NT2/D1 (cell line): Measurements from ENCODE around the gene ST6GAL2.

ENCODE experiments used
- DNase-seq: peaks from one replicate; pipeline ENCODE4 v3.0.0-alpha.2; 2011; ENCODE audit warnings: low read depth, low spot score
- H3K27me3 ChIP-seq: 2 replicates; pipeline ENCODE4 v1.6.0; 2011; ENCODE audit warnings: mild to moderate bottlenecking; ENCODE audit not compliant: insufficient read length, insufficient read depth
- H3K36me3 ChIP-seq: 2 replicates; pipeline ENCODE4 v1.6.1; 2011; ENCODE audit warnings: mild to moderate bottlenecking, low read length, mixed read lengths; ENCODE audit not compliant: insufficient read depth, insufficient read length
- H3K4me1 ChIP-seq: 2 replicates; pipeline ENCODE4 v1.5.1; 2011; ENCODE audit not compliant: insufficient read depth, insufficient read length
- H3K4me3 ChIP-seq: 2 replicates; pipeline ENCODE4 v1.5.1; 2011; ENCODE audit warnings: low read depth; ENCODE audit not compliant: insufficient read length
- H3K9ac ChIP-seq: 2 replicates; pipeline ENCODE4 v1.6.0; 2011; ENCODE audit warnings: low read depth; ENCODE audit not compliant: insufficient read length
- H3K9me3 ChIP-seq: 2 replicates; pipeline ENCODE4 v1.5.1; 2011; ENCODE audit warnings: mild to moderate bottlenecking, low read length; ENCODE audit not compliant: insufficient read depth
- SUZ12 ChIP-seq: IDR thresholded peaks from 2 replicates; pipeline ENCODE4 v1.6.1; 2011; ENCODE audit not compliant: insufficient read length, insufficient read depth; ENCODE audit errors: extremely low read depth
- YY1 ChIP-seq: IDR thresholded peaks from 2 replicates; pipeline ENCODE4 v1.6.1; 2011; ENCODE audit not compliant: insufficient read length, insufficient read depth
- ZNF274 ChIP-seq: IDR thresholded peaks from 2 replicates; pipeline ENCODE4 v1.6.1; 2011; ENCODE audit warnings: mild to moderate bottlenecking, low read depth, low read length

Gene ST6GAL2

GRCh38 chr2:106839849-106840595 is 45.9 kb downstream of the ST6GAL2 start:
- H3K36me3 ChIP-seq: no peaks in the 10 kb centered on the region
- H3K4me1 ChIP-seq: no peaks in the 10 kb centered on the region
- DNase-seq: peak; percentile 54
- H3K27me3 ChIP-seq: no peaks in the 10 kb centered on the region
- H3K9ac ChIP-seq: no peak overlapping the region
- H3K4me3 ChIP-seq: no peak overlapping the region
- TF ChIP-seq SUZ12 (no peak), ZNF274 (no peak), YY1 (no peak)
- H3K9me3 ChIP-seq: no peaks in the 10 kb centered on the region

- no peak for TF ChIP-seq YY1
- TF ChIP-seq ZNF274: no peak
- TF ChIP-seq SUZ12: no peak
- no peaks in the 10 kb centered on the region for H3K36me3 ChIP-seq
- no peak overlapping the region for H3K4me3 ChIP-seq
Observed at GRCh38 chr2:106833256-106833655, 52.7 kb downstream of the ST6GAL2 start.

GRCh38 chr2:106831816-106832569 is 54.0 kb downstream of the ST6GAL2 start:
- no peaks in the 10 kb centered on the region for H3K9me3 ChIP-seq
- no peaks in the 10 kb centered on the region for H3K27me3 ChIP-seq
- no peak for DNase-seq
- H3K36me3 ChIP-seq: no peaks in the 10 kb centered on the region
- no peak overlapping the region for H3K9ac ChIP-seq
- no peak for TF ChIP-seq YY1
- no peak for TF ChIP-seq SUZ12
- no peak for TF ChIP-seq ZNF274
- H3K4me3 ChIP-seq: no peak overlapping the region
- H3K4me1 ChIP-seq: peaks cover 4% of the 10 kb centered on the region

More at GRCh38 chr2:106833256-106833655, 52.7 kb downstream of the ST6GAL2 start:
- no peak overlapping the region for H3K9ac ChIP-seq
- no peak for DNase-seq
- no peaks in the 10 kb centered on the region for H3K27me3 ChIP-seq
- peaks cover 4% of the 10 kb centered on the region for H3K4me1 ChIP-seq
- no peaks in the 10 kb centered on the region for H3K9me3 ChIP-seq

GRCh38 chr2:106831241-106831640 is 54.7 kb downstream of the ST6GAL2 start:
- H3K4me3 ChIP-seq: no peak overlapping the region
- no peak for DNase-seq
- TF ChIP-seq YY1 (no peak), SUZ12 (no peak), ZNF274 (no peak)
- no peaks in the 10 kb centered on the region for H3K9me3 ChIP-seq
- no peaks in the 10 kb centered on the region for H3K27me3 ChIP-seq
- no peaks in the 10 kb centered on the region for H3K36me3 ChIP-seq
- no peak overlapping the region for H3K9ac ChIP-seq
- H3K4me1 ChIP-seq: peaks cover 4% of the 10 kb centered on the region

GRCh38 chr2:106830191-106830590 is 55.8 kb downstream of the ST6GAL2 start:
- no peak for TF ChIP-seq ZNF274
- no peak for TF ChIP-seq SUZ12
- TF ChIP-seq YY1: no peak
- no peak for DNase-seq

GRCh38 chr2:106828119-106828518 is 57.8 kb downstream of the ST6GAL2 start:
- TF ChIP-seq SUZ12: no peak
- TF ChIP-seq YY1: no peak
- no peak for TF ChIP-seq ZNF274
- Histone ChIP-seq H3K9ac (no peak overlapping the region), H3K27me3 (no peaks in the 10 kb centered on the region), H3K4me1 (no peaks in the 10 kb centered on the region), H3K36me3 (no peaks in the 10 kb centered on the region), H3K9me3 (peaks cover 13% of the 10 kb centered on the region; the same call in 1 of the 2 replicates), H3K4me3 (no peak overlapping the region)
- DNase-seq: no peak

More at GRCh38 chr2:106830191-106830590, 55.8 kb downstream of the ST6GAL2 start:
- H3K9me3 ChIP-seq: peaks cover 7% of the 10 kb centered on the region; the same call in 1 of the 2 replicates
- H3K4me1 ChIP-seq: peaks cover 4% of the 10 kb centered on the region
- no peak overlapping the region for H3K4me3 ChIP-seq
- H3K36me3 ChIP-seq: no peaks in the 10 kb centered on the region
- H3K27me3 ChIP-seq: no peaks in the 10 kb centered on the region
- H3K9ac ChIP-seq: no peak overlapping the region

- no peaks in the 10 kb centered on the region for H3K4me1 ChIP-seq
- H3K4me3 ChIP-seq: no peak overlapping the region
- DNase-seq: no peak
- no peaks in the 10 kb centered on the region for H3K36me3 ChIP-seq
- H3K9me3 ChIP-seq: peaks cover 13% of the 10 kb centered on the region; the same call in 1 of the 2 replicates
- H3K9ac ChIP-seq: no peak overlapping the region
- H3K27me3 ChIP-seq: no peaks in the 10 kb centered on the region
- TF ChIP-seq ZNF274: no peak
- TF ChIP-seq SUZ12: no peak
- no peak for TF ChIP-seq YY1
Observed at GRCh38 chr2:106827158-106827557, 58.8 kb downstream of the ST6GAL2 start.
